Astrocyte of the spinal cord (primary cell): Measurements from ENCODE around the gene KCNQ4.

Experiments used
- DNase-seq: peaks from one replicate; pipeline ENCODE4 v3.0.0; 2011; ENCODE audit warnings: low read depth, low spot score
- H3K4me3 ChIP-seq: 2 replicates; pipeline ENCODE4 v1.5.1; 2011; ENCODE audit warnings: low read depth, mild to moderate bottlenecking, low read length, moderate library complexity
- in situ Hi-C: cut with HindIII; loops from 2 replicates; pipeline ENCODE4 v1.10.0; 2017; ENCODE audit warnings: low sequenced_read_pairs
- TF ChIP-seq, protein P1 (sequence below): IDR thresholded peaks from 2 replicates; pipeline ENCODE4 v1.5.1; 2012; ENCODE audit warnings: low read depth, mild to moderate bottlenecking, low read length, inconsistent platforms

The KCNQ4 gene

DNA sequence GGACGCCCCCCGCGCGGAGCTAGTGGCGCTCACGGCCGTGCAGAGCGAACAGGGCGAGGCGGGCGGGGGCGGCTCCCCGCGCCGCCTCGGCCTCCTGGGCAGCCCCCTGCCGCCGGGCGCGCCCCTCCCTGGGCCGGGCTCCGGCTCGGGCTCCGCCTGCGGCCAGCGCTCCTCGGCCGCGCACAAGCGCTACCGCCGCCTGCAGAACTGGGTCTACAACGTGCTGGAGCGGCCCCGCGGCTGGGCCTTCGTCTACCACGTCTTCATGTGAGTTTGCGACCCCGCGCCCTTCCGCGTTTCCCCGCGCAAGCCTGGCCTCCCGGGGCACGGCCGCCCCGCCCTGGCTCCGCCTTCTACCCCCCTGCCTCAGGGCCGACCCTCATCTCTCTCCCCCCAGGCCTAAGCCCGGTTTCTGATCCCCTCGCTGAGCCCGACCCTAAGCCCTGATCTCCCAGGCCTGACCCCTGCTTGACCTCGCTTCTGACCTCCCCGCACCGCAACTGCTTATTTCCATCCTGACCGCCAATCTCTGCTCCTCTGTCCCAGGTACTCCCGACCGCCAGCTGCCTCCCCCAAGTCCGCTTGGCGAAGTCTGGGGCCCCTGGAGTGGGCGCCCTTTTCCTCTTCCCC lies 669 bp downstream of the KCNQ4 start:
- in situ Hi-C loops: no loop called here
- DNase-seq: no peak
- TF ChIP-seq, protein P1, sequence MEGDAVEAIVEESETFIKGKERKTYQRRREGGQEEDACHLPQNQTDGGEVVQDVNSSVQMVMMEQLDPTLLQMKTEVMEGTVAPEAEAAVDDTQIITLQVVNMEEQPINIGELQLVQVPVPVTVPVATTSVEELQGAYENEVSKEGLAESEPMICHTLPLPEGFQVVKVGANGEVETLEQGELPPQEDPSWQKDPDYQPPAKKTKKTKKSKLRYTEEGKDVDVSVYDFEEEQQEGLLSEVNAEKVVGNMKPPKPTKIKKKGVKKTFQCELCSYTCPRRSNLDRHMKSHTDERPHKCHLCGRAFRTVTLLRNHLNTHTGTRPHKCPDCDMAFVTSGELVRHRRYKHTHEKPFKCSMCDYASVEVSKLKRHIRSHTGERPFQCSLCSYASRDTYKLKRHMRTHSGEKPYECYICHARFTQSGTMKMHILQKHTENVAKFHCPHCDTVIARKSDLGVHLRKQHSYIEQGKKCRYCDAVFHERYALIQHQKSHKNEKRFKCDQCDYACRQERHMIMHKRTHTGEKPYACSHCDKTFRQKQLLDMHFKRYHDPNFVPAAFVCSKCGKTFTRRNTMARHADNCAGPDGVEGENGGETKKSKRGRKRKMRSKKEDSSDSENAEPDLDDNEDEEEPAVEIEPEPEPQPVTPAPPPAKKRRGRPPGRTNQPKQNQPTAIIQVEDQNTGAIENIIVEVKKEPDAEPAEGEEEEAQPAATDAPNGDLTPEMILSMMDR: no peak
- H3K4me3 ChIP-seq: peak overlapping the region; percentile 3

DNA sequence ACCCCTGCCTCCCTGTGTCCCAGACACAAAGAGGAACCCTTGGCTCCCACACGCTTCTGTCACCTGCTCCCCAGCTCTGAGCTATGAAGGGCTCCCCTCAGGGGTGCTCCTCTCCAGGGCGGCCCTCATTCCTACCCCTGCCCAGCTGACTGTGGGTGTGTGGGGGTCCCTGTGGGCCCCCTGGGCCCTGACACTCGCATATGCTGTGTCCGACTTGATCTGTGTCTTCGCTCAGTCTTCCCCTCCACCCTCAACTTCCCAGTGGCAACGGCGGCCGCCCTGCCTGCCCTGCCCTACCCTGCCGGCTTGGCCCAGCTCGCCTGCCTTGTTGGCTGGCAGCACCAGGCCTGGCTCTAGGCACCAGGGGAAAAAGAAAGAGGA lies 1.2 kb downstream of the KCNQ4 start:
- in situ Hi-C loops: no loop called here
- DNase-seq: no peak
- TF ChIP-seq, protein P1: no peak
- no peak overlapping the region for H3K4me3 ChIP-seq

DNA sequence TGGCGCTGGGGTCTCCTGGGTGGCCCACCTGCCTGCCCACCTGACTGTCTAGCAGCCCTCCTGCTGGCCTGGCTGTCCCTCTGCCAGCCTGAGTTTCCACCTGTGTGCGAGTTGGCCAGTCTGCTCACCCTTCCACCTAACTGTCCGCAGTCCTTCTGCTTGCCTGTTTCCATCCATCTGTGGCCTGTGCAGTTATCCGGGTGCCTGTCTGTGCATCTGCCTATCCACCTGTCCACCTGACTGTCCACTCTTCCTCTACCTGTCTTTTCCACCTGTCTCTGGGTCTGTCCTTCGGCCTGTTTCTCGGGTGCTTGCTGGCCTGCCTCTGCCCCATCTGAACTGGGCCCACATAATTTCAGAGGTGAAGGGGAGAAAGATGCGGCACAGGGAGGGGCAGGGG lies 1.9 kb downstream of the KCNQ4 start:
- TF ChIP-seq, protein P1: no peak
- H3K4me3 ChIP-seq: no peak overlapping the region
- in situ Hi-C loops: no loop called here
- no peak for DNase-seq

DNA sequence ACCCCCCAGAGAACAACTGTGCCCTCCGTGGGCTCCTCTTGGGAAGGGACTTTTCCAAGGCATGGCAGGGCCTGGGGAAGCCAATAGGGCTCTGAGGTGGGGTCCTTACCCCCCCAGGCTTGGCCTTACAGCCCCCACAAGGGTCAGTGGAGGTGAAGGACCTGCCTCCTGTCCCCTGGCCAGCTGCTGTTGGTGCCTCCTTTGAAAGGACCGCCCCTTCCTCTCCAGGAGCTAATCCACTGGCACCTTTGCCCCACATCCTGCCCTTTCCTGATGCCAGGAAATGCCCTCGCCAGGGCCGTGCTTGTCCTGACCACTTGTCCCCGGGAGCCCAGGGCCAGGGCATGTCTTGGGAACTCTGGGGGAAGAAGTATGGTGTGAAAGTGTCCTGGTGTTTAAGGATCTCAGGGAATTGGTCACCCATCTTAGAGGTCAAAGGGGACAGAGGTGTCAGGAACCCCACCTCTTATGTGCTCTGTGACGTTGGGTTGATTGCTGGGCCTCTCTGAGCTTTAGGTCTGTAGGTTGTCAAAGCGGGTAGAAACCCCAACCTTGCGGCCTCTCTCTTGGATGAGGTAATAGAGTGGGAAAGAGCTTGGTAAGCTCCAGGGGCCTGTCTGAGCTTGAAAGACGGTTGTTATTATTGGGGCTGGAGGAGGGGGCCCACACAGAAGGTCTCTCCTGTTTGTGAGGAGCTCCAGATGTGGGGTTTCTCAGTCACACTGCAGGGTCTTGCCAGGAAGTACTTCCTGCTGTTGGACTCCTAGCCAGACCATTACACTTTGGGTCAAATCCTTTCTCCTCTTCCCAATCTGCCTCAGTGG lies 2.8 kb downstream of the KCNQ4 start:
- TF ChIP-seq, protein P1: no peak
- no peak for DNase-seq
- no peak overlapping the region for H3K4me3 ChIP-seq
- in situ Hi-C loops: no loop called here

DNA sequence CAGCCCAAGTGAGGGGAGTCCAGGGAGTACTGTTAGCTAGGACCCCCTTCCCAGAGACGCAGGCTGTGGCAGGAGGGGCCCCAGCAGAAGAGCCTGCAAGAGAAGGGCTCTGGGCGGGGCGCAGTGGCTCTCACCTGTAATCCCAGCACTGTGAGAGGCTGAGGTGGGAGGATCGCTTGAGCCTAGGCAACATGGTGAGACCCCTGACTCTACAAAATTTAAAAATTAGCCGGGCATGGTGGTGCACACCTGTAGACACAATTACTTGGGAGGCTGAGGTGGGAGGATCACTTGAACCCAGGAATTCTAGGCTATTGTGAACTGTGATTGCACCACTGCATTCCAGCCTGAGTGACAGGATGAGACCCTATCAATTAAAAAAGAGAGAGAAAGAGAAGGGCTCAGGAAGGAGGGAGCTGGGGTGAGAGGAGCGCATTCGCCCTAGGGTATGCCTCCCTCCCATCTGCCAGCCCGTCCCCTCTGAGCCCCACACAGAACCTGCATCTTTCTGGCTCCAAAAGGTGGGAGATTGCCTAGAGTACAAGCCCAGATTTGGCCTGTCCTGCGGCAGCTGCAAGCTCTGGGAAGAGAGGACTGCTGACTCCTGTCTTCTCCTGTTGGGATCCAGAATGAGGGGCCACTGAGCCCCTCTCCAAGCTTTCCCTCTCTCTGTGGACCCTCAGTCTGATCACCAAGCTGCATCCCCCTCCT lies 3.6 kb downstream of the KCNQ4 start:
- TF ChIP-seq, protein P1: no peak
- H3K4me3 ChIP-seq: no peak overlapping the region
- in situ Hi-C loops: no loop called here
- DNase-seq: no peak

DNA sequence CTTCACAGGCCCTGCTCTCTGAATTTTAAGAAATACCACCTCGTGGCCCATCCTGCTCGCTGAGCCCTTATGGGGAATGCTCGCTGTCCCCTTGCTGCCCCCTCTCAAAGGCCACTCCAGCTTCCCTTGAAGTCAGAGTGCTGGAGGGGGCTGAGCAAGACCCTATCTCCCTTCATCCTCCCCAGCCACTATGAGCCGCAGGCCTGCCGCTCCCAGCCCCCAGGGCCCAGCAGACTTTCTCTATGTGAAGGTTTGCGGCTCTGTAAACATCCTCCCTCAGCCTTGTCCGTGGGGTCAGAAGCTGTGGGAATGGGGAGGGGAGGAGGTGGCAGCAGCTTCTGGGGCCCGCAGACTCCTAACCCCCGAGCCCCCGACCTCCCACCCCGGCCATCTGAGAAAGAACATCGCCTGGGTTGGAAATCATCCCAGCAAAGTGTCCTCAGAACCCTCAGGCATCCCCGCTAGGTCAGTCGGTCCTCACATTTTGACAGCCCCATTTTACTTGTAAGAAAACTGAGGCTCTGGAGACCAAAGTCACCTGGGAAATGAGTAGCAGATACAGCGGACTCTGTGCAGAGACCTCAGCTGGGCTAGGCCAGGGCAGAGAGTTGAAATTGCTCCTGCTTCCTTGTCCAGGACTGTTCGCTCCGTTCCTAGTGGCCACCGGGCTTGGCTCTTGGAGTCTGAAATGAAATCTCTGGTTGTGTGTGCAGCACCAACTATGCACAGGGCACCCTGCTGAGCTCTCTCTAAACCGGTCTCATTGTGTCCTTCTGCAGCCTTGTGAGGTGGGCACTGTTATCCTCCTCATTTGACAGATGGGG lies 4.4 kb downstream of the KCNQ4 start:
- no peak overlapping the region for H3K4me3 ChIP-seq
- no peak for DNase-seq
- TF ChIP-seq, protein P1: no peak
- in situ Hi-C loops: no loop called here
